Tibial artery (tissue), 4 donors: ENCODE results near the gene SLC2A11.
"Not testable (repeated sequence)": the region's sequence is repeated elsewhere in the genome, so short reads cannot be mapped to it uniquely, and the experiment has no call there.

Experiments
- DNase-seq, 2 donors: peaks; one replicate each; pipeline ENCODE4 v3.0.0-alpha.2; 2019
- H3K27ac ChIP-seq, 2 donors: fragments of 200-600 bp; sonication (generic) in 1 of 2; 1 replicate in 1 of 2; 2 replicates in 1 of 2; pipeline ENCODE4 v1.5.1; 2018 to 2019; ENCODE audit warnings: mild to moderate bottlenecking in 1 of 2
- H3K27me3 ChIP-seq, 2 donors: fragments of 200-600 bp; sonication (generic) in 1 of 2; one replicate each; pipeline versions ENCODE4 v1.5.1 to v1.6.0; 2016 to 2019
- H3K36me3 ChIP-seq, 3 donors: fragments of 200-600 bp; sonication (generic) in 2 of 3; one replicate each; pipeline ENCODE4 v1.5.1; 2016 to 2019; ENCODE audit warnings: mild to moderate bottlenecking in 2 of 3
- H3K4me1 ChIP-seq, 4 donors: fragments of 200-600 bp; sonication (generic) in 2 of 4; 1 replicate in 3 of 4; 2 replicates in 1 of 4; pipeline ENCODE4 v1.5.1; 2016 to 2019
- H3K4me3 ChIP-seq, 2 donors: fragments of 200-600 bp; sonication (generic) in 1 of 2; 1 replicate in 1 of 2; 2 replicates in 1 of 2; pipeline ENCODE4 v1.5.1; 2018 to 2019; ENCODE audit warnings: mild to moderate bottlenecking in 2 of 2
- H3K9me3 ChIP-seq, 3 donors: fragments of 200-600 bp; sonication (generic) in 1 of 3; one replicate each; pipeline ENCODE4 v1.5.1; 2016 to 2019
- CTCF ChIP-seq, 2 experiments: fragments of 200-600 bp in 1 of 2; fragments of 450-650 bp in 1 of 2; IDR thresholded peaks; one replicate each; pipeline ENCODE4 v1.5.1; 2017 to 2019; ENCODE audit warnings: antibody characterized with exemption in 2 of 2, mild to moderate bottlenecking in 1 of 2, moderate library complexity in 1 of 2
- intact Hi-C: fragments of 100-400 bp; cut with DNase I; formaldehyde crosslinking; loops from one replicate; pipeline ENCODE4 v1.15.0; 2023; ENCODE audit warnings: low total_unique reads

Gene SLC2A11

DNA sequence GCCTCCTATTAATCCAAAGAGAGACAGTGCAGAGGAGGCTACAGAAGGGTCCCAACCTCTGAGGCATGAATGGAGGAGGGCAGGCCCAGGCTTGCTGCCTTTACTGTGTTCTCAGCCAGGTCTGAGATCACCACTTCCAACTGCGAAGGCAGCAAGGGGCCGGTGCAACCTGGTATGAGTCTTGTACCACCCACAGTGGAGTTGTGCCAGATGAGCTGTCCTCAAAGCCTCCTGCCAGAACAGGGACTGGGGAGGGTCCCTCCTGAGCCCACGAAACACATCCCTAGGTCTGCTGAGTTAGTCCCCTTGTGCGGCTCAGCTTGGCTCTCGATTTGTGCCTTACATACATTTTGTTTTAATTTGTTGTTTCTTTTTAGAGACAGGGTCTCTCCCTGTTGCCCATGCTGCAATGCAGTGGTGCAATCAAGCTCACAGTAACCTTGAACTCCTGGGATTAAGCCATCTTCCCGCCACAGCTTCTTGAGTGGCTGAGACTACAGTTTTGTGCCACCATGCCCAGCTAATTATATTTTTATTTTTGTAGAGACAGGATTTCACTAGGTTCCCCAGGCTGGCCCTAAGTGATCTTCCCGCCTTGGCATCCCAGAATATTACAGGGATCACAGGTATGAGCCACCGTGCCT is 45.8 kb downstream of the SLC2A11 start:
- no peak for TF ChIP-seq CTCF (IDR thresholded peaks at IDR 0.05)
- intact Hi-C loops, result no loop called here
- Histone ChIP-seq H3K27me3 (no peaks in the 10 kb centered on the region), H3K9me3 (no peaks in the 10 kb centered on the region), H3K4me3 (no peak overlapping the region), H3K36me3 (no peaks in the 10 kb centered on the region), H3K4me1 (no peaks in the 10 kb centered on the region), H3K27ac (no peak overlapping the region)
- DNase-seq, result peak in 1 of 2 donors; percentile 42

GRCh38 chr22:23904573-23905254 is 47.0 kb downstream of the SLC2A11 start:
- no peaks in the 10 kb centered on the region for H3K36me3 ChIP-seq
- H3K27me3 ChIP-seq, result no peaks in the 10 kb centered on the region
- no peak overlapping the region for H3K4me3 ChIP-seq
- no peaks in the 10 kb centered on the region for H3K4me1 ChIP-seq
- intact Hi-C loops, result no loop called here
- H3K27ac ChIP-seq, result no peak overlapping the region
- no peaks in the 10 kb centered on the region for H3K9me3 ChIP-seq
- peak in 1 of 2 donors; percentile 38 for DNase-seq
- TF ChIP-seq CTCF (IDR thresholded peaks at IDR 0.05), result no peak

DNA sequence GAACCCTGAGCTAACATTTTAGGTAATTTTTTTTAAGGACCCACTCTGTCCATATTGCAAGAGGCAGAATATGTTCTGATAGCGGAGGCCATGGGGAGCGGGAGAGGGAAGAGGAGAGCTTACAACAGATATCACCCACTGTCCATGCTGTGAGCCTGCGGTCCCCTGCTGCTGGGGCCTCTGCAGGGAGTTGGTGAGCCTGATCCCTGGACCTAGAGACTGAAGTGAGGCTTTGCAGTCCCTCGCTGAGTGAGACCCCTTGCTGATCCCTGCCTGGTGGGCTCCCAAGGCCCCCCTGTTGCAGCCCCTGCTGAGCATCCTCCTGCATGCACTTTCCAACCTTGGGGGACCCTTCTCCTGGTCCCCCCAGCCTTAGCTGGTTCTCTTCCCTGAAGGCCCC is 49.0 kb downstream of the SLC2A11 start:
- no peak overlapping the region for H3K27ac ChIP-seq
- no peak for DNase-seq
- H3K4me1 ChIP-seq, result no peaks in the 10 kb centered on the region
- H3K36me3 ChIP-seq, result no peaks in the 10 kb centered on the region
- no peak overlapping the region for H3K4me3 ChIP-seq
- no peak for TF ChIP-seq CTCF (IDR thresholded peaks at IDR 0.05)
- H3K9me3 ChIP-seq, result no peaks in the 10 kb centered on the region
- intact Hi-C loops, result no loop called here
- no peaks in the 10 kb centered on the region for H3K27me3 ChIP-seq

GRCh38 chr22:23907423-23907822 is 49.7 kb downstream of the SLC2A11 start:
- H3K9me3 ChIP-seq, H3K36me3 ChIP-seq, H3K4me3 ChIP-seq, intact Hi-C loops, DNase-seq, H3K27ac ChIP-seq, H3K27me3 ChIP-seq, H3K4me1 ChIP-seq: not testable (repeated sequence)

- Histone ChIP-seq H3K4me3 (no peak overlapping the region), H3K4me1 (peaks cover 0 to 7% (median 3%) of the 10 kb centered on the region in 4 donors), H3K27ac (no peak overlapping the region), H3K36me3 (no peaks in the 10 kb centered on the region), H3K9me3 (no peaks in the 10 kb centered on the region), H3K27me3 (no peaks in the 10 kb centered on the region)
- no peak for TF ChIP-seq CTCF (IDR thresholded peaks at IDR 0.05)
- intact Hi-C loops, result no loop called here
- DNase-seq, result peak in 1 of 2 donors; percentile 39
These were observed 51.0 kb downstream of the SLC2A11 start for GRCh38 chr22:23908587-23909205.

DNA sequence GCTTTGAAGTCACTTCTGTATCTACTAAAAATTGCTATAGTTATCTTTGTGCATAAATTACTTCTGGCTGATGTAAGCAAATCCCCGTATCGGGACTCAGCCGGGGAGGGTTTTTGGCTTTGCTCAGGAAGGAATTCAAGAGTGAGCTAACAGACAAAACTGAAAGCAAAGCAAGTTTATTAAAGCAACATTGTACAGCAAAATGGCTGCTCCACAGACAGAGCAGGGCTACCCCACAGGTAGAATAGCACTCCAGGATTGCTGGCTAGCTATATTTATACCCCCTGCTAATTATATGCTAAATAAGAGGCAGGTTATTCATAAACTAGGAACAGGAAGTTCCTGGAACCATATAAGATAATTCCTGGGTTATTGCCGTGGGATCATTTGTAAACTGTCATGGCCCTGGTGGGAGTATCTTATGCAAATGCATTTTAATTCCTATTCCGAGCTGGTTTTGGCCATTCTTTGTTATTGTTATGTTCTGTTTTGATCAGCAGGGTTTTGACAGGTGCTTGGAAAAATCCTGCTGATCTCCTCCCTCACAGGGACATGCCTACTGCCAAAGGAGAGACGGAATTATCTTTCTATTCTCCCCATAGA is 51.7 kb downstream of the SLC2A11 start:
- Histone ChIP-seq H3K36me3 (no peaks in the 10 kb centered on the region), H3K27ac (no peak overlapping the region), H3K4me3 (no peak overlapping the region), H3K4me1 (peaks cover 0 to 7% (median 3%) of the 10 kb centered on the region in 4 donors), H3K9me3 (no peaks in the 10 kb centered on the region), H3K27me3 (no peaks in the 10 kb centered on the region)
- intact Hi-C loops, result no loop called here
- peak in 1 of 2 donors; percentile 38 for DNase-seq
- TF ChIP-seq CTCF (IDR thresholded peaks at IDR 0.05), result no peak
